D721Med (cell line): ENCODE data around the gene TTLL5.

ENCODE experiments used
- DNase-seq: peaks from one replicate; pipeline ENCODE4 v3.0.0; 2011; ENCODE audit warnings: low spot score; ENCODE audit not compliant: insufficient read length
- FAIRE-seq: peaks from 2 replicates; lab custom pipeline; 2011; peaks lifted over from hg19 to GRCh38; lab: Jason Lieb, UNC
- CTCF ChIP-seq: IDR thresholded peaks from 2 replicates; pipeline ENCODE4 v1.5.1; 2012; ENCODE audit warnings: mild to moderate bottlenecking, control low read depth; ENCODE audit not compliant: insufficient read depth; ENCODE audit errors: missing control alignments

TTLL5 gene

DNA sequence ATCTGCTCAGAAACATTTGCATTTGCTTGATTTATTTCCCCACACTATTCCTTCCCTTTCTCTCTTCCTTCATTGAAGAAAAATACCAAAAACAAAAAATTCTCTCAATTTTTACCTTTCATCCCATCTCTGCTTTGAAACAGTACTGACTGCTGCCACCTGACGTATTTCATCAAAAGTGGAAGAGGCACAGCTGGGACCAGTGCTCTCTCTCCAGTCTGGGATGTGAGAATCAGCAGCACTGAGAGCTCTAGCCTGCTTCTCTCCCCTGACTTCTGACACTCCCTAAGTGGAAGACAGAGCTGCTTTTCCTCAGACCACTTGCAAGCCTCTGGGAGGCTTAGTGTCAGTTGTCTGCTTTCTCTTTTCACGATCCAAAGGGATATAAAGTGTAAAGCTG lies 36.9 kb downstream of the TTLL5 start:
- no peak for TF ChIP-seq CTCF
- DNase-seq (no peak), FAIRE-seq (no peak)

DNA sequence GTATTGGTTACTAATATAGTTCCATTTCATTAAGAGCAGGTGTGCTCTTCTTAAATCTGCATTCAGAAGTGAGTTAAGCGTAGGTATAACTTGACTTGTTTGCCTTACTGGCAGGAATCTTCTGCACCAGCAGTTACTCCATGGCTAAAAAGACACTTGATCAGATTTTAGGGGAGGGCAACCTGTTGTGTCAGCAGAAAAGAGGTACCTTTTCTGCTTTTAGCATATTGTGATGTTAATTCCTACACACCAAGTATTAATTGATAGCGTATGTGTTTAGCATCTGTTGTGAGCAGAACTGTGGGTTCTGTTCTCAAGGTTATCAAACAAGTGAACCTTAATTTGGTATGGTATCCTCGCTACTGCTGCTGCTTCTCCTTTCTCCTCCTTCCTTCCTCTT lies 38.3 kb downstream of the TTLL5 start:
- TF ChIP-seq CTCF, result no peak
- no peak for FAIRE-seq

DNA sequence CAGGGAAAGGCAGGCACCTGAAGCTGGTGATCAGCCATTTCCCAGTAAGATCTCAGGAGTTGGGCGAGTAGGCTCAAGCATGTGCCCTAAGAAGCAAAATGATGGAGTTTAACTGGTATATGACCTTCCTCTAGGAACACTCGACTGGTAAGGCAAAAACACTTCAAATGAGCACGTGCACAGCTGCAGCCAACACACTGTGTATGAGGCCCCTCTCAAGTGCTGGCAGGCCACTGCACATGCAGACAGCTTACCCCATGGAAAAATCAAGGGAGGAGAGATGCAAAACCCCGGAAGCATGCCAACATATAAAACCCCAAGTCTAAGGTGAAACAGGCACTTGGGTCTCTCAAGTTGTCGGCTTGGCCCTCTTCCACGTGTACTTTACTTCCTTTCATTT lies 39.2 kb downstream of the TTLL5 start:
- no peak for DNase-seq
- TF ChIP-seq CTCF, result no peak
- FAIRE-seq, result no peak

More for the DNA sequence above, 38.3 kb downstream of the TTLL5 start:
- no peak for DNase-seq

GRCh38 chr14:75702122-75702521 lies 41.1 kb downstream of the TTLL5 start:
- DNase-seq, result no peak
- FAIRE-seq, result no peak
- no peak for TF ChIP-seq CTCF

DNA sequence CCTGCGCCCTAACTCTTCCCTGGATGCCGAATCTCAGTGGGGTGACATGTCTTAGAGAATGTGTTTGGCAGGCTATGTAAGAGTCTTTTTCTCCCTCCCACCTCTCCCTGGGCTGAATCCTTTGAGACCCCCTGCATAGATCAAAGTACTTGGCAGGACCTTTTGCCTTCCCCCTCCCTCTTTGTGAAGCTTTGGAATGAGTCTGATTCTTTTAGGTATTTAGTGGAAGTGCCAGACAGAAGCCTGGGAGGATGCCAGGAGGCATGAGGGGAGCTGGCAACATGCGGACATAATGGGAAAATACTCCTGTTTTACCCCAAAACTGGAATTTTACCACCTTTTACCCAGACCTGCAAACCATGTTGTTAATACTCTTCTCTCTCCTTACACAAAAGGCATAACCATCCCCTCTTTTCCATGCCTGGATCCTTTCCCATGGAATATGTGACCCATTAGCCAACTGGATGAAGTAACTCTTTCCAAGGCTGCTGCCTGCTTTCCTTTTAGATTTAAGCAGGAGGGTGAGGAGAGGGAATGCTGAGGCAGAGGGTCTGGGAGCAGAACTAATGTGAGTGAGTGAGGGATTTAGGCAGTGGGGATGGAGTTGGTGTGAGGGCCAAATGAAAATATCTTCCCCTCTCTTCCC lies 41.7 kb downstream of the TTLL5 start:
- FAIRE-seq (no peak), DNase-seq (no peak)
- TF ChIP-seq CTCF, result no peak

DNA sequence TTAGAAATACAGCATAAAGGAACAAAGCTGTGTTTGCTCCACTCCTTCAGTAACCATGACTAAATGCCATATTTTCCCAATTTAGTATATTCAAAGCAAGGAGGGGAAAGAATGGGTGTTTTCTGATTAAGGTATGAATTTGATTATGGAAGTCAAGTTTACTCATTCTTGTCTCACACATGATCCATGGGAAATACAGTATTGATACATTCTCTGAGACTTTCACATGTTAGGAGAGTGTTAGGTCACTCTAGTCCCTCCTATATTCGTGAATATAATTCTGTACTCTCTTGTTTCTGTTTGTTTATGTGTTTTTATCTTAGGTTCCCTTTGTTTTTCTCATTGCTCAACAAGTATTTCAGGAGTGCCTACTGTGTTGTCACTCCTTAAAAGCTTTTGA lies 42.4 kb downstream of the TTLL5 start:
- no peak for DNase-seq
- no peak for TF ChIP-seq CTCF
- FAIRE-seq, result no peak

DNA sequence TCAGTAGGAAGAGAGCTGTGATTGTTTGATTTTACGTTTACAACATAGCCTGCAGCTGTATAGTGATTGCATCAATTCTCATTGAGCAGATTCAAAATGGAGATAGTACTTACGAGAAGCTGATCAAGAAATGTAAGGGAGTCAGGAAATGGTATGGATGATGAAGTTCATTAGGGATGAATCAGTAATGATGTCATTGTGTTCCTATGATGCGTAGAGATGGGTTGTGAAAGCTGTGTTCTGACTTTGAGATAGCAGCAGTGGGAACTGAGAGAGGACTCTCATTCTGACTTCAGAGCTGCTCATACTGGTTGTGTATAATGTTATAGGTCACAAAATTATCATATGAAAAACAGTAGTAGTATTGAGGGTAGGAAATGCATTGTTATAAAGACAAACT lies 44.0 kb downstream of the TTLL5 start:
- no peak for TF ChIP-seq CTCF
- FAIRE-seq, result no peak
- DNase-seq, result no peak
